Naive thymus-derived CD4-positive, alpha-beta T cell (primary cell): ENCODE data around the gene GNAS. TPM values are rescaled to one million over a fixed set of nuclear protein-coding genes. Genes with fewer than 3 reads are reported as not detected.
A peak's percentile ranks its signal among the peaks of the same experiment; 100 is the strongest.

Experiments
- ATAC-seq: fragments of 150-1000 bp; cut with Tn5 transposase; 2 replicates; pipeline ENCODE4 v1.10.0; 2021; ENCODE audit warnings: mild to moderate bottlenecking, moderate library complexity
- CTCF ChIA-PET: fragments of 350-600 bp; sonication (Branson Sonifier 250); formaldehyde crosslinking; loops from one replicate; lab custom pipeline; 2021; ENCODE audit warnings: antibody characterized with exemption; lab: Charles Lee
- POLR2A ChIA-PET: fragments of 350-600 bp; sonication (Branson Sonifier 250); formaldehyde crosslinking; loops from one replicate; lab custom pipeline; 2021; ENCODE audit warnings: antibody characterized with exemption, inconsistent platforms; lab: Charles Lee
- DNase-seq, 9 donors: peaks; one replicate each; pipeline versions ENCODE4 v3.0.0 to v3.0.0-alpha.2; 2020 to 2022; ENCODE audit warnings: mixed read lengths in 1 of 9
- H3K27ac ChIP-seq: one replicate; pipeline ENCODE4 v1.7.0; 2013; ENCODE audit warnings: mild to moderate bottlenecking, low read depth, low read length, moderate library complexity
- H3K27me3 ChIP-seq, 2 donors: one replicate each; pipeline ENCODE4 v1.7.0; 2013; ENCODE audit warnings: low read length in 2 of 2, mild to moderate bottlenecking in 2 of 2, moderate library complexity in 2 of 2; ENCODE audit not compliant: control insufficient read depth in 2 of 2, insufficient read depth in 2 of 2
- H3K36me3 ChIP-seq, 3 experiments: 1 replicate in 2 of 3; 2 replicates in 1 of 3; pipeline ENCODE4 v1.7.0; 2013; ENCODE audit warnings: low read length in 3 of 3, mild to moderate bottlenecking in 3 of 3, moderate library complexity in 1 of 3; ENCODE audit not compliant: insufficient read depth in 3 of 3, control insufficient read depth in 2 of 3
- H3K4me1 ChIP-seq, 2 donors: one replicate each; pipeline ENCODE4 v1.7.0; 2013; ENCODE audit warnings: low read length in 2 of 2, mild to moderate bottlenecking in 2 of 2, moderate library complexity in 1 of 2; ENCODE audit not compliant: control insufficient read depth in 2 of 2, insufficient read depth in 2 of 2
- H3K4me3 ChIP-seq: 2 replicates; pipeline ENCODE4 v1.7.0; 2013; ENCODE audit warnings: mild to moderate bottlenecking, low read length
- H3K9me3 ChIP-seq, 3 experiments: 1 replicate in 2 of 3; 2 replicates in 1 of 3; pipeline ENCODE4 v1.7.0; 2013; ENCODE audit warnings: low read length in 3 of 3; ENCODE audit not compliant: control insufficient read depth in 2 of 3
- H3K27ac Mint-ChIP-seq, 9 donors: one replicate each; pipeline ENCODE4 v1.8.0; 2020 to 2022; ENCODE audit warnings: mixed read lengths in 9 of 9, mild to moderate bottlenecking in 8 of 9, moderate library complexity in 5 of 9, inconsistent platforms in 2 of 9
- H3K27me3 Mint-ChIP-seq, 5 donors: one replicate each; pipeline ENCODE4 v1.8.0; 2021 to 2022; ENCODE audit warnings: mixed read lengths in 5 of 5, mild to moderate bottlenecking in 1 of 5
- H3K36me3 Mint-ChIP-seq, 5 donors: one replicate each; pipeline ENCODE4 v1.8.0; 2020 to 2022; ENCODE audit warnings: mixed read lengths in 5 of 5, mild to moderate bottlenecking in 3 of 5, inconsistent platforms in 1 of 5
- H3K4me1 Mint-ChIP-seq, 7 donors: one replicate each; pipeline ENCODE4 v1.8.0; 2020 to 2022; ENCODE audit warnings: mixed read lengths in 7 of 7, mild to moderate bottlenecking in 3 of 7, inconsistent platforms in 1 of 7
- H3K4me3 Mint-ChIP-seq, 10 donors: one replicate each; pipeline ENCODE4 v1.8.0; 2020 to 2022; ENCODE audit warnings: mild to moderate bottlenecking in 10 of 10, mixed read lengths in 10 of 10, moderate library complexity in 6 of 10, inconsistent platforms in 2 of 10
- H3K9me3 Mint-ChIP-seq, 11 donors: one replicate each; pipeline ENCODE4 v1.8.0; 2020 to 2022; ENCODE audit warnings: mixed read lengths in 11 of 11, mild to moderate bottlenecking in 4 of 11, inconsistent platforms in 1 of 11, moderate library complexity in 1 of 11
- intact Hi-C, 2 donors: fragments of 100-400 bp; cut with micrococcal nuclease; formaldehyde crosslinking; loops; one replicate each; pipeline ENCODE4 v1.15.1; 2023
- polyA plus RNA-seq, 2 donors: library from polyadenylated mRNA; unstranded; fragments of 300-500 nt; fragmentation: Illumina TruSeq; gene quantifications; one replicate each; pipeline ENCODE4 v1.2.3, GENCODE V29; 2021
- total RNA-seq, 6 experiments: library from RNA in 5 of 6; stranded (reverse) in 5 of 6; gene quantifications; 1 replicate in 5 of 6; 2 replicates in 1 of 6; pipeline ENCODE4 v1.2.3 and lab custom pipeline; 2021 to 2026

The GNAS gene
- total and polyA plus RNA-seq, 7 experiments from 2014 or later = 147 to 907 (median 726) TPM

- Histone ChIP-seq H3K4me3 (no peak overlapping the region), H3K4me1 (no peaks in the 10 kb centered on the region), H3K9me3 (no peaks in the 10 kb centered on the region), H3K27ac (no peak overlapping the region), H3K36me3 (no peaks in the 10 kb centered on the region), H3K27me3 (no peaks in the 10 kb centered on the region)
- POLR2A ChIA-PET = interaction anchor here (0.6 to 2.1 kb wide), 6 partner anchors 10 to 501 kb away, joined by 3 to 9 read pairs (median 4); partner anchors contain the start of genes NELFCD and PRELID3B
- ATAC-seq (no peak), DNase-seq (no peak)
- Mint-ChIP-seq H3K9me3 (peaks cover 0 to 5% (median 0%) of the 10 kb centered on the region in 11 donors), H3K27ac (peak overlapping the region in 5 of 9 donors; percentile 21 to 78 (median 25)), H3K27me3 (peaks cover 0 to 4% (median 0%) of the 10 kb centered on the region in 5 donors), H3K4me3 (peak overlapping the region in 1 of 10 donors; percentile 94), H3K36me3 (peaks cover 0 to 3% (median 0%) of the 10 kb centered on the region in 5 donors), H3K4me1 (peaks cover 5 to 31% (median 23%) of the 10 kb centered on the region in 7 donors)
- CTCF ChIA-PET = interaction anchor here (1.3 kb wide), 1 partner anchor 20 kb away, joined by 3 read pairs; no protein-coding TSS in a partner anchor
- intact Hi-C loops = no loop called here
Measured at GRCh38 chr20:58886546-58886945, 34.0 kb downstream of the GNAS start.

GRCh38 chr20:58888103-58888502 is 35.6 kb downstream of the GNAS start:
- ATAC-seq (no peak), DNase-seq (no peak)
- Histone ChIP-seq H3K27me3 (no peaks in the 10 kb centered on the region), H3K4me3 (peak overlapping the region; percentile 68), H3K9me3 (no peaks in the 10 kb centered on the region), H3K27ac (peak overlapping the region; percentile 95), H3K36me3 (peaks cover 0 to 3% (median 0%) of the 10 kb centered on the region in 3 experiments), H3K4me1 (no peaks in the 10 kb centered on the region)
- H3K27me3 Mint-ChIP-seq = peaks cover 0 to 6% (median 0%) of the 10 kb centered on the region in 5 donors
- peaks cover 0 to 7% (median 0%) of the 10 kb centered on the region in 11 donors for H3K9me3 Mint-ChIP-seq
- H3K36me3 Mint-ChIP-seq = peaks cover 0 to 10% (median 0%) of the 10 kb centered on the region in 5 donors
- intact Hi-C loops = loop anchor here in 1 of 2 donors (1.0 kb wide), 1 partner anchor 93 kb away; the partner anchor contains the start of gene NELFCD
- peak overlapping the region; percentile 58 to 95 (median 83) for H3K27ac Mint-ChIP-seq
- peak overlapping the region; percentile 77 to 94 (median 86) for H3K4me3 Mint-ChIP-seq
- CTCF ChIA-PET = no interaction called here
- H3K4me1 Mint-ChIP-seq = peaks cover 9 to 39% (median 31%) of the 10 kb centered on the region in 7 donors
- POLR2A ChIA-PET = no interaction called here

- H3K27ac Mint-ChIP-seq = peak overlapping the region; percentile 67 to 97 (median 90)
- ATAC-seq = peak; percentile 76
- Histone ChIP-seq H3K4me3 (peak overlapping the region; percentile 68), H3K27me3 (no peaks in the 10 kb centered on the region), H3K9me3 (no peaks in the 10 kb centered on the region), H3K27ac (peak overlapping the region; percentile 95), H3K4me1 (peaks cover 4 to 6% of the 10 kb centered on the region in 2 donors), H3K36me3 (peaks cover 0 to 3% (median 0%) of the 10 kb centered on the region in 3 experiments)
- H3K9me3 Mint-ChIP-seq = peaks cover 0 to 7% (median 0%) of the 10 kb centered on the region in 11 donors
- H3K4me1 Mint-ChIP-seq = peaks cover 15 to 46% (median 37%) of the 10 kb centered on the region in 7 donors
- intact Hi-C loops = loop anchor here (1.0 kb wide), 4 partner anchors 93 to 238 kb away; partner anchors contain the start of genes ATP5F1E (in 1 of the 2), NELFCD (in 1 of the 2) and STX16 (in 1 of the 2)
- peak overlapping the region; percentile 81 to 94 (median 87) for H3K4me3 Mint-ChIP-seq
- peaks cover 0 to 13% (median 0%) of the 10 kb centered on the region in 5 donors for H3K36me3 Mint-ChIP-seq
- H3K27me3 Mint-ChIP-seq = peaks cover 0 to 3% (median 0%) of the 10 kb centered on the region in 5 donors
- POLR2A ChIA-PET = interaction anchor here (0.8 to 2.2 kb wide), 21 partner anchors 11 to 1268 kb away, joined by 3 to 17 read pairs (median 4); partner anchors contain the start of genes ATP5F1E, GNAS, GNAS-AS1 and NELFCD
- CTCF ChIA-PET = interaction anchor here (0.5 kb wide), 1 partner anchor 92 kb away, joined by 3 read pairs; the partner anchor contains the start of gene NELFCD
- DNase-seq = peak; percentile 64 to 91 (median 86)
Measured at GRCh38 chr20:58888521-58889333, 36.2 kb downstream of the GNAS start.

GRCh38 chr20:58889334-58889760 is 36.8 kb downstream of the GNAS start:
- DNase-seq = no peak
- POLR2A ChIA-PET = interaction anchor here (0.7 to 2.2 kb wide), 29 partner anchors 11 to 1269 kb away, joined by 3 to 17 read pairs (median 4); partner anchors contain the start of genes ATP5F1E, GNAS, GNAS-AS1 and NELFCD

GRCh38 chr20:58889798-58890517 is 37.4 kb downstream of the GNAS start:
- H3K36me3 ChIP-seq = peaks cover 0 to 3% (median 0%) of the 10 kb centered on the region in 3 experiments
- Mint-ChIP-seq H3K27me3 (peaks cover 0 to 3% (median 0%) of the 10 kb centered on the region in 5 donors), H3K36me3 (peaks cover 0 to 12% (median 0%) of the 10 kb centered on the region in 5 donors), H3K4me3 (peak overlapping the region; percentile 87 to 98 (median 94)), H3K9me3 (peaks cover 0 to 7% (median 0%) of the 10 kb centered on the region in 11 donors), H3K27ac (peak overlapping the region; percentile 89 to 99 (median 95)), H3K4me1 (peaks cover 26 to 54% (median 47%) of the 10 kb centered on the region in 7 donors)
- DNase-seq = peak in 4 of 9 donors; percentile 17 to 67 (median 33)
- H3K9me3 ChIP-seq = no peaks in the 10 kb centered on the region
- H3K27me3 ChIP-seq = no peaks in the 10 kb centered on the region
- intact Hi-C loops = loop anchor here (1.0 to 10.0 kb wide), 13 partner anchors 12 to 1493 kb away; partner anchors contain the start of genes ZNF831 (in 2 of the 2), ATP5F1E (in 1 of the 2), GNAS (in 1 of the 2) and PMEPA1 (in 1 of the 2)
- peaks cover 16 to 18% of the 10 kb centered on the region in 2 donors for H3K4me1 ChIP-seq
- ChIA-PET CTCF (no interaction called here), POLR2A (interaction anchor here (0.7 to 2.2 kb wide), 22 partner anchors 11 to 1270 kb away, joined by 3 to 17 read pairs (median 4); partner anchors contain the start of genes ATP5F1E, GNAS, GNAS-AS1 and PRELID3B)
- H3K27ac ChIP-seq = peak overlapping the region; percentile 95
- peak; percentile 1 for ATAC-seq
- H3K4me3 ChIP-seq = peak overlapping the region; percentile 74

More at GRCh38 chr20:58889334-58889760, 36.8 kb downstream of the GNAS start:
- Mint-ChIP-seq H3K4me1 (peaks cover 20 to 52% (median 43%) of the 10 kb centered on the region in 7 donors), H3K9me3 (peaks cover 0 to 7% (median 0%) of the 10 kb centered on the region in 11 donors), H3K27ac (peak overlapping the region; percentile 81 to 97 (median 90)), H3K4me3 (peak overlapping the region; percentile 79 to 96 (median 91)), H3K36me3 (peaks cover 0 to 13% (median 0%) of the 10 kb centered on the region in 5 donors), H3K27me3 (peaks cover 0 to 3% (median 0%) of the 10 kb centered on the region in 5 donors)
- H3K4me3 ChIP-seq = peak overlapping the region; percentile 54
- no peaks in the 10 kb centered on the region for H3K9me3 ChIP-seq
- CTCF ChIA-PET = no interaction called here
- peaks cover 10 to 12% of the 10 kb centered on the region in 2 donors for H3K4me1 ChIP-seq
- ATAC-seq = no peak
- H3K36me3 ChIP-seq = peaks cover 0 to 3% (median 0%) of the 10 kb centered on the region in 3 experiments
- peak overlapping the region; percentile 95 for H3K27ac ChIP-seq
- intact Hi-C loops = loop anchor here (1.0 kb wide), 3 partner anchors 143 to 239 kb away; partner anchors contain the start of genes ATP5F1E (in 1 of the 2) and STX16 (in 1 of the 2)
- no peaks in the 10 kb centered on the region for H3K27me3 ChIP-seq
